Keratinocyte (primary cell): ENCODE results near the gene TRIM45.

ENCODE experiments used
- EZH2 ChIP-seq: IDR thresholded peaks from one replicate; pipeline ENCODE4 v1.6.1; 2012; ENCODE audit warnings: inconsistent platforms, mild to moderate bottlenecking, low read length, moderate library complexity
- TF ChIP-seq, protein P1 (sequence below), 3 experiments: IDR thresholded peaks in 1 of 3; conservative IDR thresholded peaks in 1 of 3; optimal IDR thresholded peaks in 1 of 3; 2 replicates in 2 of 3; 3 replicates in 1 of 3; pipeline versions ENCODE3 to v1.5.1; 2011; ENCODE audit warnings: low read length in 3 of 3, mild to moderate bottlenecking in 3 of 3, moderate library complexity in 2 of 3, control low read depth in 1 of 3, inconsistent platforms in 1 of 3; ENCODE audit not compliant: insufficient read depth in 2 of 3; ENCODE audit errors: extremely low read depth in 1 of 3

GRCh38 chr1:117123274-117123673 lies 1.7 kb upstream of the TRIM45 start:
- TF ChIP-seq, protein P1, sequence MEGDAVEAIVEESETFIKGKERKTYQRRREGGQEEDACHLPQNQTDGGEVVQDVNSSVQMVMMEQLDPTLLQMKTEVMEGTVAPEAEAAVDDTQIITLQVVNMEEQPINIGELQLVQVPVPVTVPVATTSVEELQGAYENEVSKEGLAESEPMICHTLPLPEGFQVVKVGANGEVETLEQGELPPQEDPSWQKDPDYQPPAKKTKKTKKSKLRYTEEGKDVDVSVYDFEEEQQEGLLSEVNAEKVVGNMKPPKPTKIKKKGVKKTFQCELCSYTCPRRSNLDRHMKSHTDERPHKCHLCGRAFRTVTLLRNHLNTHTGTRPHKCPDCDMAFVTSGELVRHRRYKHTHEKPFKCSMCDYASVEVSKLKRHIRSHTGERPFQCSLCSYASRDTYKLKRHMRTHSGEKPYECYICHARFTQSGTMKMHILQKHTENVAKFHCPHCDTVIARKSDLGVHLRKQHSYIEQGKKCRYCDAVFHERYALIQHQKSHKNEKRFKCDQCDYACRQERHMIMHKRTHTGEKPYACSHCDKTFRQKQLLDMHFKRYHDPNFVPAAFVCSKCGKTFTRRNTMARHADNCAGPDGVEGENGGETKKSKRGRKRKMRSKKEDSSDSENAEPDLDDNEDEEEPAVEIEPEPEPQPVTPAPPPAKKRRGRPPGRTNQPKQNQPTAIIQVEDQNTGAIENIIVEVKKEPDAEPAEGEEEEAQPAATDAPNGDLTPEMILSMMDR (optimal IDR thresholded peaks at IDR 0.05 in 1 of 3, IDR thresholded peaks at IDR 0.05 in 1 of 3, conservative IDR thresholded peaks at IDR 0.05 in 1 of 3; ENCODE audit: extremely low read depth in 1 of 3, insufficient read depth in 2 of 3, low read length in 3 of 3): no peak
- no peak for TF ChIP-seq EZH2
